Type B pancreatic cell (in vitro differentiated cells): Measurements from ENCODE around the gene E2F4. TPM values are rescaled to one million over a fixed set of nuclear protein-coding genes. Genes with fewer than 3 reads are reported as not detected.

Experiments
- DNase-seq: peaks from one replicate; pipeline ENCODE4 v3.0.0; 2021; ENCODE audit warnings: mixed read lengths; ENCODE audit not compliant: unreplicated experiment; ENCODE audit errors: extremely low spot score
- H3K27ac Mint-ChIP-seq: 2 replicates; pipeline ENCODE4 v1.8.0; 2021; ENCODE audit warnings: mild to moderate bottlenecking, mixed read lengths
- H3K27me3 Mint-ChIP-seq: 2 replicates; pipeline ENCODE4 v1.8.0; 2021; ENCODE audit warnings: mixed read lengths
- H3K36me3 Mint-ChIP-seq: 2 replicates; pipeline ENCODE4 v1.8.0; 2021; ENCODE audit warnings: mixed read lengths
- H3K4me1 Mint-ChIP-seq: one replicate; pipeline ENCODE4 v1.8.0; 2021; ENCODE audit warnings: mixed read lengths; ENCODE audit not compliant: unreplicated experiment
- H3K4me3 Mint-ChIP-seq: 2 replicates; pipeline ENCODE4 v1.8.0; 2021; ENCODE audit warnings: mild to moderate bottlenecking, mixed read lengths
- H3K9me3 Mint-ChIP-seq: 2 replicates; pipeline ENCODE4 v1.8.0; 2021; ENCODE audit warnings: mixed read lengths
- CTCF ChIP-seq: fragments of 200-600 bp; sonication (generic); conservative IDR thresholded peaks from 2 replicates; pipeline ENCODE4 v1.5.0; 2021; ENCODE audit warnings: antibody characterized with exemption, mild to moderate bottlenecking
- total RNA-seq: library from RNA; stranded (reverse); gene quantifications from 2 replicates; pipeline ENCODE4 v1.2.1, GENCODE V29; 2021; ENCODE audit warnings: low replicate concordance

E2F4 gene
- total RNA-seq, 1 donor from 2014 or later: 84.5 TPM

- DNase-seq: no peak
- Mint-ChIP-seq H3K4me3 (no peak overlapping the region), H3K27me3 (peaks cover 82% of the 10 kb centered on the region), H3K4me1 (peaks cover 14% of the 10 kb centered on the region), H3K27ac (no peak overlapping the region), H3K36me3 (no peaks in the 10 kb centered on the region), H3K9me3 (no peaks in the 10 kb centered on the region)
- no peak for TF ChIP-seq CTCF
Measured at GRCh38 chr16:67166598-67167168, 25.3 kb upstream of the E2F4 start.

- Mint-ChIP-seq H3K4me3 (no peak overlapping the region), H3K27ac (no peak overlapping the region), H3K27me3 (peaks cover 81% of the 10 kb centered on the region), H3K4me1 (peaks cover 14% of the 10 kb centered on the region), H3K36me3 (no peaks in the 10 kb centered on the region), H3K9me3 (no peaks in the 10 kb centered on the region)
- DNase-seq: no peak
- TF ChIP-seq CTCF: no peak
Measured at GRCh38 chr16:67167588-67167987, 24.4 kb upstream of the E2F4 start.

- no peak for DNase-seq
- Mint-ChIP-seq H3K27me3 (peaks cover 87% of the 10 kb centered on the region), H3K27ac (no peak overlapping the region), H3K4me1 (peaks cover 24% of the 10 kb centered on the region), H3K4me3 (peak overlapping the region; percentile 31), H3K36me3 (no peaks in the 10 kb centered on the region), H3K9me3 (no peaks in the 10 kb centered on the region)
- no peak for TF ChIP-seq CTCF
Measured at GRCh38 chr16:67169011-67169451, 22.9 kb upstream of the E2F4 start.

GRCh38 chr16:67169642-67170167 is 22.2 kb upstream of the E2F4 start:
- H3K4me3 Mint-ChIP-seq: peak overlapping the region; percentile 88
- no peaks in the 10 kb centered on the region for H3K36me3 Mint-ChIP-seq

GRCh38 chr16:67170168-67170948 is 21.6 kb upstream of the E2F4 start, which contains the start of gene NOL3:
NOL3 (plus strand) TSS chr16:67170538.
- Mint-ChIP-seq H3K27ac (peak within 1 kb of the TSS; percentile 88), H3K4me1 (peaks cover 24% of the 10 kb centered on the region), H3K9me3 (no peaks in the 10 kb centered on the region), H3K27me3 (peaks cover 82% of the 10 kb centered on the region), H3K4me3 (peak within 1 kb of the TSS; percentile 88), H3K36me3 (no peaks in the 10 kb centered on the region)
- no peak for DNase-seq
- no peak for TF ChIP-seq CTCF

More at GRCh38 chr16:67169642-67170167, 22.2 kb upstream of the E2F4 start:
- peak; percentile 85 for TF ChIP-seq CTCF
- H3K9me3 Mint-ChIP-seq: no peaks in the 10 kb centered on the region
- no peak for DNase-seq
- H3K4me1 Mint-ChIP-seq: peaks cover 24% of the 10 kb centered on the region
- H3K27ac Mint-ChIP-seq: peak overlapping the region; percentile 88
- peaks cover 84% of the 10 kb centered on the region for H3K27me3 Mint-ChIP-seq
